ENCODE data around the gene BCAR3. TPM values are rescaled to one million over a fixed set of nuclear protein-coding genes. Genes with fewer than 3 reads are reported as not detected.
"Not testable (repeated sequence)": the region's sequence is repeated elsewhere in the genome, so short reads cannot be mapped to it uniquely, and the experiment has no call there.

The BCAR3 gene
- total RNA-seq, 2 experiments from 2014 or later = 3.1 to 3.9 TPM

DNA sequence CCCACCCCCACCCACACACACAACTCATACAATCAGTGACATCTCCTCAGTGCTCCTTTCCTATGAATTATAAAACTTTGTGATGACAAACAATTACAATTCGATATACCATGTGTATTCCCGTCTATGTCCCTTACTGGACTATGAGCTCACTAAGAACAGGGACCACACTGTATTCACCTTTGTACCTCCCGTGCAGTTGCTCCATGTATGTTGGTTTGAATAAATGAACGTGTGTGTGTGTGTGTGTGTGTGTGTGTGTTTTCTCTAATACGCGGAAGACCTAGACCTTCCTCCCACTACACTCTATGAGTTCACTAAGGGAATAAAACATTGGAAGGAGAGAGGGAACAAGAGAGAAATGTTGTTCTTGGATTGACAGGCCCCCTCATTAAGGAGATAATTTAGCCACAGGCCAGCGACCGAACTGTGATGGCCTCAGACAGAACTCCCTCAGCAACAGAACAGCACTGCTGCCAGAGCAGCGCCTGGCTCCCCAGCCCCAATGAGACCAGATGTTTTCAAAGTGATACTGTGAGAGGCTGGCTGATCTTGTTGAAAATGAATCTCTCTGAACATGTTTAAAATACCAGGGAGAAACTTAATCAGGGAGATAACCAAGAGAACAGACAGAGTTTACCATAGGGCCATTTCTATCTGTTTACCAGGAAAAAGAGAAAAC is 21.7 kb downstream of the BCAR3 start:
- Mint-ChIP-seq H3K27me3 (peaks cover 9% of the 10 kb centered on the region), H3K4me1 (peaks cover 11% of the 10 kb centered on the region), H3K9me3 (no peaks in the 10 kb centered on the region), H3K36me3 (ENCODE audit: low read depth) (no peaks in the 10 kb centered on the region), H3K4me3 (no peak overlapping the region), H3K27ac (no peak overlapping the region)
- CTCF ChIA-PET = no interaction called here
- no peak for DNase-seq
- POLR2A ChIA-PET = no interaction called here

DNA sequence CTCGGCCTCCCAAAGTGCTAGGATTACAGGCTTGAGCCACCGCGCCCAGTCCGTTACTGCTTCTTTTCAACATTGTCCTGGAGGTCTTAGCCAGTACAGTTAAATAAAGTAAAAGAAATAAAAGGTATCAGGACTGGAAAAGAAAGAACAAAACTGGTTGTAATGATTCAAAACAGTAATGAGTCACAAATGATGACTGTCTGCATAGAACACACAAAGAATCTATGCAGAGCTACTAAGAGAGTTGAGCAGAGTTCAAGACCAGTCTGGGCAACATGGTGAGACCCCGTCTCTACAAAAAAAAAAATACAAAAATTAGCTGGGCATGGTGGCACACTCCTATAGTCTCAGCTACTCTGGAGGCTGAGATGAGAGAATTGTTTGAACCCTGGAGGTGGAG is 23.4 kb downstream of the BCAR3 start:
- H3K9me3 Mint-ChIP-seq = no peaks in the 10 kb centered on the region
- peaks cover 11% of the 10 kb centered on the region for H3K4me1 Mint-ChIP-seq
- H3K27me3 Mint-ChIP-seq = peaks cover 9% of the 10 kb centered on the region
- ChIA-PET POLR2A (no interaction called here), CTCF (no interaction called here)
- H3K4me3 Mint-ChIP-seq = no peak overlapping the region
- DNase-seq = no peak
- H3K36me3 Mint-ChIP-seq (ENCODE audit: low read depth) = no peaks in the 10 kb centered on the region
- no peak overlapping the region for H3K27ac Mint-ChIP-seq

DNA sequence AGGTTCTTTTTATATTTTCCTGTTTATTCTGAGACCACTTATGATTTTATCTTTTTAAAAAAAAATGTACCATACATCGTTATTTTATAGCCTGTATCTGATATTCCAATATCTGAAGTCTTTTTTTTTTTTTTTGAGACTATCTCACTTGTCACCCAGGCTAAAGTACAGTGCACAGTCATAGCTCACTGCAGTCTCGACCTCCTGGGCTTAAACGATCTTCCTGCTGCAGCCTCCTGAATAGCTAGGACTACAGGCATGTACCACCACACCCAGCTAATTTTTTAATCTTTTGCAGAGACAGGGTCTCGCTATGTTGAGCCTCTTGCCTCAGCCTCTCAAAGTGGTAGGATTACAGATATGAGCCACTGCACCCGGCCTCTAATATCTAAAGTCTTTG is 25.1 kb downstream of the BCAR3 start:
- Mint-ChIP-seq H3K4me3 (no peak overlapping the region), H3K27ac (no peak overlapping the region), H3K9me3 (no peaks in the 10 kb centered on the region), H3K27me3 (peaks cover 9% of the 10 kb centered on the region), H3K36me3 (ENCODE audit: low read depth) (no peaks in the 10 kb centered on the region), H3K4me1 (no peaks in the 10 kb centered on the region)
- DNase-seq = no peak
- POLR2A ChIA-PET = no interaction called here
- CTCF ChIA-PET = no interaction called here

DNA sequence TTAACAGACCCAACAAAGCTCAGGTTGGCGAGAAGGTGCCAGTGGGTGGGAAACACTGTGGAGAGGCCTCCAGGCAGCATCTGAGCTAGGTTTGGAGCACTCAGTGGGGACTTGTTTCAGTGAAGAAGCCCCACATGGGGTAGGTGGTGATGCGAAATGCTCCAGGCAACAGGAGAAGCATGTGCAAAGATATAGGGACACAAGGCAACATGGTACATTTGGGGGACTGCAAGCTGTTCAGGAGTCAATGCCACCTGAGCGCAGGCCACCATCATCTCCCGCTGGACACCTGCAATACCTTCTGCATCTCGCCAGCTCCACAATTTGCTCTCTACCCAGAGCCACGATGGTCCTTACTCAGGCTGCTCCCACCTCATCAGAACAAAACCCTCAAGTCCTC is 28.0 kb downstream of the BCAR3 start:
- CTCF ChIA-PET = no interaction called here
- H3K27ac Mint-ChIP-seq = no peak overlapping the region
- no peak for DNase-seq
- H3K4me1 Mint-ChIP-seq = no peaks in the 10 kb centered on the region
- no peaks in the 10 kb centered on the region for H3K9me3 Mint-ChIP-seq
- POLR2A ChIA-PET = no interaction called here
- no peak overlapping the region for H3K4me3 Mint-ChIP-seq
- H3K36me3 Mint-ChIP-seq (ENCODE audit: low read depth) = no peaks in the 10 kb centered on the region
- peaks cover 9% of the 10 kb centered on the region for H3K27me3 Mint-ChIP-seq

DNA sequence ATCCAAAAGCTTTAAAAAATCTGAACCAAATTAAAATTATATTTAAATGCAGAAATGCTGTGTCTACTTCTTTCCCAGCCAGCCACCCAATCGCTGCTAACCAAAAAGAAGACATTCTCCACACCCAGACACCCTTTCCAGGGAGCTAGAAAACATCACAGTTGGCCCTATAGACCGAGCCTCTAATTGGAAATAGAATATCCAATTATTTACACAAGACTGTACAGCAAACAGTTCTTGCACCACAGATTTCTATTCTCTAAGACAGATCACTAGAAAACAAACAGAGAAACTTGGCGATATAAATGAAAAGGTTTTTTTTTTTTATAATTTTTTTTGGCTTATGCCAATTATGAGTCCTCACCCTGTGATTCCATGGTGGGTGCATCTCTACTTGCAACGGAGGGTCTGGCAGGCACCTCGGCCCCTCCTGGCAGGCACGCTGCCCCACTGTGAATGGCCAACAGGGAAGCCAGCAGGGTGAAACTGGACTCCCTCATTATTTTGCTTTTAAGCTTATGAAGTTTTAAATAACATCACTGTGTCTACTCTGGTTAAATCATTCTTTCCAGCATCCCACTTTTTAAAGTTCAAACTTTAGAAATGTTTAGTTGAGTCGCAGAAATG is 29.2 kb downstream of the BCAR3 start:
- CTCF ChIA-PET = no interaction called here
- no peaks in the 10 kb centered on the region for H3K9me3 Mint-ChIP-seq
- no peak overlapping the region for H3K27ac Mint-ChIP-seq
- no peak overlapping the region for H3K4me3 Mint-ChIP-seq
- no peak for DNase-seq
- H3K27me3 Mint-ChIP-seq = peaks cover 9% of the 10 kb centered on the region
- POLR2A ChIA-PET = no interaction called here
- no peaks in the 10 kb centered on the region for H3K4me1 Mint-ChIP-seq
- no peaks in the 10 kb centered on the region for H3K36me3 Mint-ChIP-seq (ENCODE audit: low read depth)

DNA sequence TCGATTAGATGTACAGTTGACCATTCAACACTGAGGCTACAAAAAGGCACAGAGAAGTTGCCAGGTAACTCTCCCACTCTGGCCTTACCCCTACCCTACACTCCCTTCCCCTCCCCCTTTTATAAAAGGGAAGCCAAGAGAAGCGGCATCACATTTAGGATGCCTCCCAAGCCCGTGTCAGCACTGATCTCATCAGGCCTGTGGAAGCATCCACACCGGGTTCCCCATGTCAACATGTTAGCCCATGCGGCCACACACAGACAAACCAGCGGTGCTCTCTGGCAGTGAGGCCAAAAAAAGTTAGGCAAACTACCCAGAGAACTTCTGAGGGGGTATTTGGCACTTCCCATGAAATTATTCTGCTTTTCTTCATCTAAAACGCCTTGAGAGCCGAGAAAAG is 29.9 kb downstream of the BCAR3 start:
- H3K4me1 Mint-ChIP-seq = no peaks in the 10 kb centered on the region
- H3K36me3 Mint-ChIP-seq (ENCODE audit: low read depth) = no peaks in the 10 kb centered on the region
- POLR2A ChIA-PET = no interaction called here
- no peak overlapping the region for H3K4me3 Mint-ChIP-seq
- no peak overlapping the region for H3K27ac Mint-ChIP-seq
- H3K27me3 Mint-ChIP-seq = peaks cover 9% of the 10 kb centered on the region
- no peak for DNase-seq
- CTCF ChIA-PET = no interaction called here
- H3K9me3 Mint-ChIP-seq = no peaks in the 10 kb centered on the region

DNA sequence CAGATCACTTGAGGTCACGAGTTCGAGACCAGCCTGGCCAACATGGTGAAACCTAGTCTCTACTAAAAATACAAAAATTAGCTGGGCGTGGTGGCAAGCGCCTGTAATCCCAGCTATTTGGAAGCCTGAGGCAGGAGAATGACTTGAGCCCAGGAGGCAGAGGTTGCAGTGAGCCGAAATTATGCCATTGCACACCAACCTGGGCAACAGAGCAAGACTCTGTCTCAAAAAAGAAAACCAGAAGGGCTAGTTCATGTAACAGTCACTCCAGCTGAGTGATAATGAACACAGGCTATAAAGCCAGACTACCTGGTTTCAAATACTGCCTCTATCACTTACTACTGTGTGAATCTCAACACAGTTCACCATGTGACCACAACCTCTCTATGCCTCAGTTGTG is 31.5 kb downstream of the BCAR3 start:
- H3K4me1 Mint-ChIP-seq; H3K27ac Mint-ChIP-seq; H3K9me3 Mint-ChIP-seq; CTCF ChIA-PET; H3K4me3 Mint-ChIP-seq; DNase-seq; POLR2A ChIA-PET; H3K27me3 Mint-ChIP-seq; H3K36me3 Mint-ChIP-seq (ENCODE audit: low read depth): not testable (repeated sequence)

DNA sequence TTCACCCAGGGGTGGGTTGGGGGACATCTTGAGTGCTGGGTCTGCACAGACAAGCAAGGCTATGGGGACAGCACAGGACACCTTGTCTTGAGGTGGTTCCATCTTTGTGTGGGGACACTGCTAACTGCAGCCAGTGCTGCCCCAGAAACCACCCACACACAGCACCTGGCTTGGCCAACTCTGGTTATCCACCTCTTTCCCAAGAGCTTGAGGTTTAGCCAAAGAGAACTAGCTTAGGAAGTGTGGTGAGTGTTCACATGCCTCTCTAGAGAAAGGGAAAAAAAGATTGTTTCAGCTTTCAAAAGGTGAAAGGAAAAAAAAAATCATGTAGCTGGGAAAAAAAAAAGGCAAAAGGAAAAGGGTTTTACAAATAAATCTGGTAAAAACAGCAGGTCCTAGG is 32.4 kb downstream of the BCAR3 start:
- Mint-ChIP-seq H3K27me3 (no peaks in the 10 kb centered on the region), H3K4me3 (no peak overlapping the region), H3K36me3 (ENCODE audit: low read depth) (no peaks in the 10 kb centered on the region), H3K4me1 (peaks cover under 1% of the 10 kb centered on the region), H3K9me3 (no peaks in the 10 kb centered on the region), H3K27ac (no peak overlapping the region)
- ChIA-PET CTCF (interaction anchor here (0.6 kb wide), 1 partner anchor 985 kb away, joined by 3 read pairs; no protein-coding TSS in a partner anchor), POLR2A (no interaction called here)
- DNase-seq = no peak

DNA sequence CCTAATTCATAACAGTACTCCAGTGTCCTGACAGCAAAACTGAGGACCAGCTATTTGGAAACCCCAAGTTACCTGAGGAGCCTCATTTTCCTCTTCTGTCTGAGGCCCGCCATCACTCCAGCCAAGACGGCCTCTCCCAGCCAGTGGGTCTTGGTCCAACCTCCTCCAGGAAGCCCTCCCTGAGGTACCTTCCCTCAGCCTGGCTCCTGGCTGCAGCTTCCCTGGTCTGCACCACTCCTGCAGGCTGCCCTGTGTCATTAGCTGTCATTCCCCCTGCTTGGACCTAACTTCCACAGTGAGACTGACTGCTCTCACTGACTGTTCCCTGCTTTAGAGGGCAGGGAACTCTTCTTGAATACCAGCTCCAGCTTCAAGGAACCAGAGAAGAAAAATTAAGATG is 33.0 kb downstream of the BCAR3 start:
- no peak overlapping the region for H3K4me3 Mint-ChIP-seq
- POLR2A ChIA-PET = no interaction called here
- no peaks in the 10 kb centered on the region for H3K9me3 Mint-ChIP-seq
- H3K27ac Mint-ChIP-seq = no peak overlapping the region
- DNase-seq = no peak
- H3K4me1 Mint-ChIP-seq = peaks cover 3% of the 10 kb centered on the region
- H3K27me3 Mint-ChIP-seq = no peaks in the 10 kb centered on the region
- H3K36me3 Mint-ChIP-seq (ENCODE audit: low read depth) = no peaks in the 10 kb centered on the region
- CTCF ChIA-PET = interaction anchor here (0.6 kb wide), 1 partner anchor 984 kb away, joined by 3 read pairs; no protein-coding TSS in a partner anchor

DNA sequence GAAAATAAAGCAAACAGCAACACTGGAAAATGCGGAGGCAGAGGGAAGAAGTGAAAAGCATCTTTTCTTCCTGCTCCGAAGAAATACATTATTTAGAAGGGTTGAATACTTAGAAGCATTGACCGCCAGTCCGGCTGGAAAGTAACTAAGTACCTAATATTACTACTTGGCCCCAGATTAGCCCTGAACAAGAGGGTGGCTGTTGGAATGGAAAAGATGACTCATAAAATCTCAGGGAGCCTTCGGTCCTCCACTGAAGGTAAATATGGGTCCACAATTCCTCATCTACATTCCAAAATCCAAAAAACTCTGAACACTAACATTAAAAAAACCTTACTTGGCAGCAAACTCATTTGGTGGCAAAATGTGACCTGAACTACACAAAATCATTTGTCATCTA is 40.1 kb downstream of the BCAR3 start:
- no peak for DNase-seq
- H3K9me3 Mint-ChIP-seq = no peaks in the 10 kb centered on the region
- ChIA-PET POLR2A (no interaction called here), CTCF (interaction anchor here (0.5 kb wide), 1 partner anchor 179 kb away, joined by 3 read pairs; no protein-coding TSS in a partner anchor)
- peaks cover 8% of the 10 kb centered on the region for H3K4me1 Mint-ChIP-seq
- H3K4me3 Mint-ChIP-seq = no peak overlapping the region
- H3K36me3 Mint-ChIP-seq (ENCODE audit: low read depth) = no peaks in the 10 kb centered on the region
- no peak overlapping the region for H3K27ac Mint-ChIP-seq
- no peaks in the 10 kb centered on the region for H3K27me3 Mint-ChIP-seq

DNA sequence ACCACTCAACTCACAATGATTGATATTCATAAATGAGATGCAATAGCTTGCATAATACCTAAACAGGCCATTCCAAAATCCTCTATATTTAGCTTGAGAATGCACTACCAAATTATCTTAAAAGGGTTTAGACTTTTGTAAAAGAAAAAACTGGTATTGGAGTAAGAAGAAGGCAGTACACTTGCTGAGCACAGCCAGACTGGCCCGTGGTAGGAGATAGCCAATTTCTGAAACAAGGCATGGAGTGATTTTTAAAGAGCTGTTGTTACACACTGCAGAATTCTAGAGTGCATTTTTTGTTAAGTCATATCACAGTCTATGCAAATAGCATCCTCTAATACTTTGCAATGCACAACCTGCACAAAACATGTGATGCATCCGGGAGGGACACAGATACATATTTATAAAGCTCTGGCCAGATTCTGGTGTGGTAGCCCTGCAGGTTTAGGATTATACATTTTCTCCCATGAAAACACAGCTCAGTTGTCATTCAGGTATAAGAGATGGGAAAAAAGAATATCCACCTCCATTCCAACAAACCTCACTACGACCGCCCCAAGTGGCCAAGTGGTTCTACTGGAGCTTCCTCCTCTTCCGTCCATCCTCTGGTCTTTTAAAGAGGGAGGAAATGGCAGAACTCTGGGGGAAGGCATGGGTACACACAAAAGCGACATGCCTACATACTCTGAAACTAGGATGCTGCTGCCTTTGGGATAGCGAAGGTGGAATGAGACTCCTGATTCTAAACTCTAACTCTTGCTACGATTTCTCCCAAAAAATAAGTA is 40.8 kb downstream of the BCAR3 start:
- no peak overlapping the region for H3K27ac Mint-ChIP-seq
- no peak for DNase-seq
- H3K9me3 Mint-ChIP-seq = no peaks in the 10 kb centered on the region
- ChIA-PET CTCF (interaction anchor here (0.5 to 3.3 kb wide), 2 partner anchors 11 to 180 kb away, joined by 3 to 9 read pairs; no protein-coding TSS in a partner anchor), POLR2A (no interaction called here)
- peaks cover 8% of the 10 kb centered on the region for H3K4me1 Mint-ChIP-seq
- H3K27me3 Mint-ChIP-seq = no peaks in the 10 kb centered on the region
- no peaks in the 10 kb centered on the region for H3K36me3 Mint-ChIP-seq (ENCODE audit: low read depth)
- no peak overlapping the region for H3K4me3 Mint-ChIP-seq

DNA sequence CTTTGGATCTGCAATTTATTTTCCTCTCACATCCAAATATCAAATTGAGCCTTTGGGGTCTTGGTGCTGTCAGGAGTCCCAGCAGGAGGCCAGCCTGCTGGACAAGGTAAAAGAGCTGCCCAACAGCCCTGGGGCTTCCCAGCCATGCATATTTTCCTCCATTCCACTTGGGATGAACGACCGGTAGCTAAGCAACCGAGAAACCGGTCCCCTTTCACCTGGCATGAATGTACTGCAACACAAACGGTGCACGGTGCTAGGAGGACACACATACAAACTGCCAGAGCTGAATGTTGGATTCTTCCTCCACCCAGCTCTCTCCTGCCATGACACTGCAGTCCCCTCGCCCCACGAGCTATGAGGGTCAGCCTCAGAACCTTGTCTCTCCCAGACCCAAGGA is 42.7 kb downstream of the BCAR3 start:
- no peaks in the 10 kb centered on the region for H3K27me3 Mint-ChIP-seq
- H3K27ac Mint-ChIP-seq = no peak overlapping the region
- DNase-seq = no peak
- no peak overlapping the region for H3K4me3 Mint-ChIP-seq
- H3K4me1 Mint-ChIP-seq = peaks cover 5% of the 10 kb centered on the region
- no peaks in the 10 kb centered on the region for H3K36me3 Mint-ChIP-seq (ENCODE audit: low read depth)
- POLR2A ChIA-PET = no interaction called here
- H3K9me3 Mint-ChIP-seq = no peaks in the 10 kb centered on the region
- CTCF ChIA-PET = interaction anchor here (0.7 to 3.3 kb wide), 4 partner anchors 9 to 414 kb away, joined by 3 to 9 read pairs (median 4); no protein-coding TSS in a partner anchor

DNA sequence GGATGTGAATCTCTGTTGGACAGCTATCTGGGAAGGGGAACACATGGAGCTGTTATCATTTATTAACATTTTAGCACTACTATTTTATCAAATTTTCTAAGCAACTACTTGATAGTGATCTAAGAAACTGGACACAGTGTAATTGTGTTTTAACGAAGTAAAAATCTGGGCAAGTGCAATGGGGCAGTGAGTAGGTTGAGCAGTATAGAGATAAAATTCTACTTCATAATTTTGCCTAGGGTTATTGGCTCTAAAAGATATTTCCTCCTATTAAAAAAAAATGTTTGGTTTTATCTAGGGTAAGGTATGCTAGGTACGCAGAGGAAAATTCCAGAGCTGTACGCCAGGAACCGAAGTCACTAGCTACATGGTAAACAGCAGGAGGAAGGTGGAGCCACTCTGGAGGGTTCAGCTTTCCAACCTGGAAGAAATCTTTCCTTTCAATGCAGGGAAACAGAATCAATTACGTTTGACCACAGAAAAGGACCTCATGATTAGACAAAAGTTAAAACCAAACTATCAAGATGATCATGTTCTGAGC is 43.3 kb downstream of the BCAR3 start:
- Mint-ChIP-seq H3K9me3 (no peaks in the 10 kb centered on the region), H3K4me3 (no peak overlapping the region), H3K36me3 (ENCODE audit: low read depth) (no peaks in the 10 kb centered on the region), H3K27ac (no peak overlapping the region), H3K27me3 (no peaks in the 10 kb centered on the region), H3K4me1 (peaks cover 5% of the 10 kb centered on the region)
- CTCF ChIA-PET = interaction anchor here (1.5 to 15.5 kb wide), 3 partner anchors 9 to 177 kb away, joined by 5 to 314 read pairs (median 9); no protein-coding TSS in a partner anchor
- POLR2A ChIA-PET = no interaction called here
- no peak for DNase-seq

Measured in activated CD4-positive, alpha-beta memory T cell treated with anti-CD3 and anti-CD28 coated beads, Interleukin-2, amount 10 ng/mL, durations not matched to agents 7 days and 5 days (primary cell).